Stimulated activated CD4-positive, alpha-beta T cell treated with anti-CD3 and anti-CD28 coated beads, Interleukin-2, amount 100 ng/mL, for 4 hours (primary cell): Measurements from ENCODE around the gene CXADR.

Experiments
- DNase-seq: peaks from one replicate; pipeline ENCODE4 v3.0.0-alpha.2; 2020; ENCODE audit warnings: low read depth

The CXADR gene

DNA sequence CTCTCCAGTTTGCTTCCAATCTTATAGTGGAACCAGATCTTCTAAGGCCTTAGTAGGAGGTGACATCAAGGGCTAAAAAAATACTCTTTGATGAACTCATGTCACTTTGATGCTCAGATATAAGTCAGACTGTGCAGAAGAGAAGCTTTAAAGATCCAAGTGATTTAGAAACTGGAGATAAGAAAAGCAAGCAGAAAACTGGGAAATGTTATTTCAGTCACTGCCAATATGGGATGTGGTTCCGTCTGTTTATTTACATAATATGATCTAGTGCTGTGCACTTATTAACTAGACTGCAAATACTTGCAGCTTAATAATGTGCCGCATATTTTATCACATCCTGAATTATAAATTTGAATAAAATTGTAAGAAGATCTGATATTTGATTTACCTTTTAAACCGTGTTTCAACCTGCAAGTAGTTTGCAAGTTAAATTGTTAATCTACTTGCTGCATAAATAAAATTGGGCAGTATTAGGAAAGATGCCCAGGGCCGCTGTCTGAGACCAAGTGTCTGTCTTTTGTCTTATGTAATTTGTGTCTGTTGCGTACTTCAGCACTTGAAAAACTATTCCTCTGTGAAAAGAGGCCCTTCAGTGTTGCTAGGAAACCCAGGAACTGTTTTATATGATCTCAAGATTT lies 29.6 kb downstream of the CXADR start:
- DNase-seq, result no peak

GRCh38 chr21:17545007-17545406 lies 32.2 kb downstream of the CXADR start:
- no peak for DNase-seq

GRCh38 chr21:17548262-17548661 lies 35.4 kb downstream of the CXADR start:
- DNase-seq, result no peak

DNA sequence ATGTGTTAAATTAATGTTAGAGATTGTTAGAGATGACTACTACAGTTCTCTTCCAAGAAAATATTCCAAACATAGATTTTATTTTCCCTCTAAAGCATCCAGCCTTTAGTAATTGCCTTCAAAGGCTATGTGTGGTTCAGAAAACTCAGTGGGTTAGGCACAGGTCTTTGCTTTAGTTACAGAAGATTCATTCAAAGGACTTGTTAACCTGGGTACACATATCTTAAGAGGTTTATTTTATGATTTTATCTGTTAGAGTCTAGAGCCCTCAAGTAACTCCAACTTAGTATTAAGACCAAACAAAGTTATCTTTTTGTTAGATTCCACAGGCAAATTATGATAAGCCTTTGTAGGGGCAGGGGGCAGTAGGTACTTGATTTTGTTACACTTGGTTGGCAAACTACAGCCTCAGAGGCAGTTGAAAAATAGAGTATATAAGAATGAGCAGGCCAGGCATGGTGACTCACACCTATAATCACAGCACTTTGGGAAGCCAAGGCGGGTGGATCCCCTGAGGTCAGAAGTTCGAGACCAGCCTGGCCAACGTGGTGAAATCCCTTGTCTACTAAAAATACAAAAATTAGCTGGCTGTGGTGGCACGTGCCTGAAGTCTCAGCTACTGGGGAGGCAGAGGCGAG lies 37.9 kb downstream of the CXADR start:
- DNase-seq, result no peak

GRCh38 chr21:17552410-17552809 lies 39.6 kb downstream of the CXADR start:
- DNase-seq, result no peak

DNA sequence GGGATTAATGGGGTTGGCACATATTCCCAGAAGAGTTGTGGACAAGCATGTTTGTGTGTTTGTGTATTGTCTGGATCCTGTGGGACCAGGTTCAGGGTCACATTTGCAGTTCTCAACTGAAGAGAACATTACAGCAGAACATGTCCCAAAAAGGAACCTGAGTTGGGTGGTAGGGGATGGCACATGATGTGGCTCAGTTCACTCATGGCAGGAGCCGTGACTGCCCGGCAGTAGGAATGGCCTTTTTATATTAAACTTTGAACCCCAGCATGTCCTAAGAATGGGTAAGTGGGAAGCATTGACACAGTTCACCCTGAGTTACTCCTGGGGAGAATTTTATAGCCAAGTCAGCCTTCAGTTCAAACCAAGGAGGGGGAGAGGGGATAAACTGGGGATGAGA lies 41.3 kb downstream of the CXADR start:
- no peak for DNase-seq

GRCh38 chr21:17554679-17555465 lies 42.0 kb downstream of the CXADR start:
- no peak for DNase-seq

- no peak for DNase-seq
Measured at GRCh38 chr21:17560377-17561025, 47.7 kb downstream of the CXADR start.

DNA sequence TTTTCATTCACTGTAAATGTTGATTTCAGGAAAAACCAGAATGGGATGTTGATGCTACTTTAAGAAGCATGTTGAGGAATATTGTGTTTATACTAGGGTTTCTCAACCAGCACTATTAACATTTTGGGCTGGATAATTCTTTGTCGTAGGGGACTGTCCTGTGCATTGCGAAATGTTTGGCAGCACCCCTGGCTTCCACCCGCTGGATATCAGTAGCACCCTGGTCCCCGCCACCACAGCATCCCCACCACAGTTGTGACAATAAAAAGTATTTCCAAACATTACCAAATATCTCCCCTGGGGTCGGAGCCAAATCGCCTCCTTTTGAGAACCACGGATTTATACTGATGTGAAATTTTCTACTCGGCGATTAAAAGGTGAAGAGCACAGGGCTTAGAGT lies 57.9 kb downstream of the CXADR start:
- DNase-seq, result no peak

- no peak for DNase-seq
Measured at GRCh38 chr21:17572431-17572830, 59.6 kb downstream of the CXADR start.

DNA sequence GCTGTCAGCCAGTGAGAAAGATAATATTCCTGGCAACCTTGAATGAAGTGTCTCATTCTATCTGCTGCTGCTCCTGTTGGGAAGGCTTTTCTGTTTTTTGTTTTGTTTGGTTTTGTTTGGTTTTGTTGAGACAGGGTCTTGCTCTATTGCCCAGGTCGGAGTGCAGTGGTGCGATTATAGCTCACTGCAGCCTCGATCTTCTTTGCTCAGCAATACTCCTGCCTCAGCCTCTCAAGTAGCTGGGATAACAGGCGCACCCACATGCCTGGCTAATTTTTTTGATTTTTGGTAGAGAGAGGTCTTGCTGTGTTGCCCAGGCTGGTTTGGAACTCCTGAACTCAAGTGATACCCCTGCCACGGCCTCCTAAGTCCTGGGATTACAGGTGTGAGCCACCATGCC lies 62.2 kb downstream of the CXADR start:
- no peak for DNase-seq

GRCh38 chr21:17576080-17576835 lies 63.4 kb downstream of the CXADR start:
- no peak for DNase-seq

DNA sequence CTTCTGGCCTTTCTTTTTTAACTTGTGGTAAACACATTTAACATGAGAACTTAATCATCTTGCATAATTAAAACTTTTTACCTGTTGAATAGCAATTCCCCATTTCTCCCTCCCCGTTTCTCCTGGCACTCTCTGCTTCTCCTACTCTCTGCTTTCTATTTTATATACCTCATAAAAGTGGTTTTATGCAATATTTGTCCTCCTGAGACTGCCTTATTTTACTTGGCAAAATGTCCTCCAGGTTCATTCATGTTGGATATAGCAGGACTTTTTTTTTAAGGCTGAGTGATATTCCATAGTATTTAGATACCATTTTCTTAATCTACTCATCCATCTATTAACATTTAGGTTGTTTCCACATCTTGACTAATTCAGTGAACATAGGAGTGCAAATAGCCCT lies 64.9 kb downstream of the CXADR start:
- no peak for DNase-seq

DNA sequence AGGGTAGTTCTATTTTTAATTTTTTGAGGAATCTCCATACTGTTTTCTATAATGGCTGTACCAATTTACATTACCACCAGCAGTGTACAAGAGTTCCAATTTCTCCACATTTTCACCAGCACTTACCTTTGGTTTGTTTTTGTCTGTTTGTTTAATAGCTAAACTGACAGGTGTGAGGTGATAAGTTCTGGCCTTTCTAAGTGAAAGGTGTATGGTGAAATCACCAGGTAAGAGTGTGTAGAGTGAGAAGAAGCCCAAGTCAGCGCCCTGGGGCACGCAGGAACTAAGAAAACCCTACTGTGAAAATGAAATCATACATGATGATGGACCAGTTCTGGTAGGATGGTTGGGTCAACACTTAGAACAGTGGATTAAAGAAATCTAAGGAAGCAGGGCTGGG lies 65.3 kb downstream of the CXADR start:
- DNase-seq, result no peak

- no peak for DNase-seq
Measured at GRCh38 chr21:17578876-17579275, 66.0 kb downstream of the CXADR start.

- no peak for DNase-seq
Measured at GRCh38 chr21:17580319-17580718, 67.5 kb downstream of the CXADR start.

- no peak for DNase-seq
Measured at GRCh38 chr21:17583898-17584297, 71.1 kb downstream of the CXADR start.

DNA sequence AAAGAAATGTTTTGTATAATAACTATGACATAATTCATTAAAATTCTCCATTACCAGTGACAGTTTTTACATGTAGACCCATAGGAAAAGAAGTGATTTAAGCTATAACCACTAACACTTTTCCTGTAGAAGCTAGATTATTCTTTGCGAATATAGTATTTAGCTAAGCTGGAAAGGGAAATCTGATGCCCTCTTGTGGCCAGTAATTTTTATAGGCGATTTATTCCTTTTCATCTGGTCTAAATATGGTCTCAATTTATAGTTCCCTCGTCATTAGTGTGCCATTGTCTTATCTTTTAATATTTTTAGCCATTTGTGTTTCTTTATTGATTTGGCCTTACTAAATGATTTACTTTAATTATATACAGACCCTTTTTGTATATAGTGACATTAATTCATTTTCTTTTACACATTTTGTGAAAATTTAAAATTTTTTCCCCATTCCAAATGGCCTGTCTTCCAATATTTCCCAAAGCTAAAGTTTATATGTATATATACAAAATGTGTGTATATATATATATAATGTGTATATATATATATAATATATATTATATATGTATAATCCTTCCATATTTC lies 73.1 kb downstream of the CXADR start:
- DNase-seq, result no peak

GRCh38 chr21:17590430-17590829 lies 77.6 kb downstream of the CXADR start:
- no peak for DNase-seq

DNA sequence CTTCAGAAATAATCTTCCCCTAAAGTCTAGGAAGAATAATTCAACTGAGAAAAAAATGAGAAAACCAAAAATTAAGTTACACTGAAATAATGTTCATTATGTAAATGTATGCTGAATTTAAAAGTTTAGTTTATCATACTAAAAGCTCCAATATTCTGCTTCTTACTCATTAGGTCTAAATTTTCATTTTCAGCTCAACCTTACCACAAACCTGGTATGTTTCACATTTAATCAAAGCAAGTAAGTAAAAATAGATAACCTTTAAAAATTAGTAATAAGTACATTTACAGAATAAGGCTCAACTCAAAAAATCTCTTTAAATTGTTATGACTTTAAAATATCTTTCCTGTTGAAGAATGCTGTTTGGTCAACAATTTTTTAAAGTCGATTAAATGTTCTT lies 84.8 kb downstream of the CXADR start:
- DNase-seq, result no peak

- no peak for DNase-seq
Measured at GRCh38 chr21:17598437-17598836, 85.6 kb downstream of the CXADR start.

GRCh38 chr21:17602874-17603273 lies 90.0 kb downstream of the CXADR start:
- DNase-seq, result no peak
